ENCODE results near the gene FKBP10.

Gene FKBP10

GRCh38 chr17:41816637-41817320, 4.0 kb downstream of the FKBP10 start:
- ChIA-PET POLR2A (interaction anchor here (1.0 kb wide), 1 partner anchor 18 kb away, joined by 4 read pairs; no protein-coding TSS in a partner anchor), CTCF (no interaction called here)
- DNase-seq (ENCODE audit: extremely low spot score) = no peak
- TF ChIP-seq ZNF384 (IDR thresholded peaks at IDR 0.05) (no peak), SUZ12 (IDR thresholded peaks at IDR 0.05) (no peak), SP1 (IDR thresholded peaks at IDR 0.05) (no peak), FOXM1 (IDR thresholded peaks at IDR 0.05; ENCODE audit: borderline replicate concordance) (no peak), TARDBP (IDR thresholded peaks at IDR 0.05) (no peak), HDGF (IDR thresholded peaks at IDR 0.05; ENCODE audit: borderline replicate concordance) (no peak), CTBP1 (IDR thresholded peaks at IDR 0.05; ENCODE audit: borderline replicate concordance) (no peak), FOXK2 (IDR thresholded peaks at IDR 0.05) (no peak), LEF1 (IDR thresholded peaks at IDR 0.05; ENCODE audit: borderline replicate concordance) (no peak), NFRKB (IDR thresholded peaks at IDR 0.05) (no peak), PKNOX1 (IDR thresholded peaks at IDR 0.05) (no peak), L3MBTL2 (conservative IDR thresholded peaks at IDR 0.05) (no peak), ARNT (IDR thresholded peaks at IDR 0.05) (no peak), BHLHE40 (IDR thresholded peaks at IDR 0.05; ENCODE audit: borderline replicate concordance) (no peak), ELF4 (IDR thresholded peaks at IDR 0.05) (no peak), FOXA1 (IDR thresholded peaks at IDR 0.05) (no peak)

GRCh38 chr17:41818024-41818423, 5.2 kb downstream of the FKBP10 start:
- POLR2A ChIA-PET = no interaction called here
- TF ChIP-seq SUZ12 (IDR thresholded peaks at IDR 0.05) (no peak), CTBP1 (IDR thresholded peaks at IDR 0.05; ENCODE audit: borderline replicate concordance) (no peak), TARDBP (IDR thresholded peaks at IDR 0.05) (no peak), ZNF384 (IDR thresholded peaks at IDR 0.05) (no peak), L3MBTL2 (conservative IDR thresholded peaks at IDR 0.05) (no peak)
- CTCF ChIA-PET = no interaction called here

GRCh38 chr17:41821776-41822175, 9.0 kb downstream of the FKBP10 start:
- POLR2A ChIA-PET = interaction anchor here (1.6 to 3.2 kb wide), 2 partner anchors 10 to 134 kb away, joined by 8 to 29 read pairs; partner anchors contain the start of genes EIF1, FKBP10 and P3H4
- DNase-seq (ENCODE audit: extremely low spot score) = no peak
- CTCF ChIA-PET = no interaction called here
- TF ChIP-seq TARDBP (IDR thresholded peaks at IDR 0.05) (no peak), ELF4 (IDR thresholded peaks at IDR 0.05) (no peak), SUZ12 (IDR thresholded peaks at IDR 0.05) (no peak), FOXK2 (IDR thresholded peaks at IDR 0.05) (no peak), HDGF (IDR thresholded peaks at IDR 0.05; ENCODE audit: borderline replicate concordance) (no peak)

More at GRCh38 chr17:41818024-41818423, 5.2 kb downstream of the FKBP10 start:
- no peak for DNase-seq (ENCODE audit: extremely low spot score)

GRCh38 chr17:41822216-41823140, 9.7 kb downstream of the FKBP10 start:
- POLR2A ChIA-PET = interaction anchor here (0.8 to 3.2 kb wide), 7 partner anchors 10 to 137 kb away, joined by 3 to 29 read pairs (median 3); partner anchors contain the start of genes EIF1, FKBP10, JUP and KLHL11
- no peak for DNase-seq (ENCODE audit: extremely low spot score)
- CTCF ChIA-PET = interaction anchor here (0.8 to 1.0 kb wide), 2 partner anchors 11 to 19 kb away, joined by 3 read pairs; no protein-coding TSS in a partner anchor
- TF ChIP-seq BHLHE40 (IDR thresholded peaks at IDR 0.05; ENCODE audit: borderline replicate concordance) (no peak), ELF4 (IDR thresholded peaks at IDR 0.05) (no peak), FOXA1 (IDR thresholded peaks at IDR 0.05) (no peak), CTBP1 (IDR thresholded peaks at IDR 0.05; ENCODE audit: borderline replicate concordance) (no peak), ARNT (IDR thresholded peaks at IDR 0.05) (no peak), FOXM1 (IDR thresholded peaks at IDR 0.05; ENCODE audit: borderline replicate concordance) (no peak), SUZ12 (IDR thresholded peaks at IDR 0.05) (no peak)

- ChIA-PET CTCF (interaction anchor here (1.0 kb wide), 1 partner anchor 19 kb away, joined by 3 read pairs; no protein-coding TSS in a partner anchor), POLR2A (interaction anchor here (0.9 to 3.2 kb wide), 6 partner anchors 11 to 137 kb away, joined by 3 to 29 read pairs (median 4); partner anchors contain the start of genes EIF1, FKBP10, JUP and KLHL11)
- no peak for DNase-seq (ENCODE audit: extremely low spot score)
- TF ChIP-seq CTBP1 (IDR thresholded peaks at IDR 0.05; ENCODE audit: borderline replicate concordance) = no peak
- no peak for TF ChIP-seq ARNT (IDR thresholded peaks at IDR 0.05)
- no peak for TF ChIP-seq L3MBTL2 (conservative IDR thresholded peaks at IDR 0.05)
- TF ChIP-seq LEF1 (IDR thresholded peaks at IDR 0.05; ENCODE audit: borderline replicate concordance) = no peak
- TF ChIP-seq TARDBP (IDR thresholded peaks at IDR 0.05) = no peak
- no peak for TF ChIP-seq FOXK2 (IDR thresholded peaks at IDR 0.05)
- TF ChIP-seq FOXA1 (IDR thresholded peaks at IDR 0.05) = no peak
- TF ChIP-seq BHLHE40 (IDR thresholded peaks at IDR 0.05; ENCODE audit: borderline replicate concordance) = no peak
- no peak for TF ChIP-seq NFRKB (IDR thresholded peaks at IDR 0.05)
- TF ChIP-seq PKNOX1 (IDR thresholded peaks at IDR 0.05) = no peak
- no peak for TF ChIP-seq HDGF (IDR thresholded peaks at IDR 0.05; ENCODE audit: borderline replicate concordance)
- TF ChIP-seq SUZ12 (IDR thresholded peaks at IDR 0.05) = no peak
- no peak for TF ChIP-seq FOXM1 (IDR thresholded peaks at IDR 0.05; ENCODE audit: borderline replicate concordance)
- TF ChIP-seq SP1 (IDR thresholded peaks at IDR 0.05) = no peak
- TF ChIP-seq ZNF384 (IDR thresholded peaks at IDR 0.05) = no peak
- TF ChIP-seq ELF4 (IDR thresholded peaks at IDR 0.05) = no peak
Measured at GRCh38 chr17:41823141-41823524, 10.3 kb downstream of the FKBP10 start.

- POLR2A ChIA-PET = interaction anchor here (0.7 to 3.2 kb wide), 3 partner anchors 9 to 12 kb away, joined by 3 to 29 read pairs (median 8); partner anchors contain the start of genes FKBP10, NT5C3B and P3H4
- CTCF ChIA-PET = no interaction called here
- no peak for DNase-seq (ENCODE audit: extremely low spot score)
- TF ChIP-seq ARNT (IDR thresholded peaks at IDR 0.05) (no peak), HDGF (IDR thresholded peaks at IDR 0.05; ENCODE audit: borderline replicate concordance) (no peak), SP1 (IDR thresholded peaks at IDR 0.05) (no peak), ELF4 (IDR thresholded peaks at IDR 0.05) (no peak), LEF1 (IDR thresholded peaks at IDR 0.05; ENCODE audit: borderline replicate concordance) (no peak), SUZ12 (IDR thresholded peaks at IDR 0.05) (no peak), NFRKB (IDR thresholded peaks at IDR 0.05) (no peak), CTBP1 (IDR thresholded peaks at IDR 0.05; ENCODE audit: borderline replicate concordance) (no peak), FOXK2 (IDR thresholded peaks at IDR 0.05) (no peak), ZNF384 (IDR thresholded peaks at IDR 0.05) (no peak), L3MBTL2 (conservative IDR thresholded peaks at IDR 0.05) (no peak), FOXM1 (IDR thresholded peaks at IDR 0.05; ENCODE audit: borderline replicate concordance) (no peak), PKNOX1 (IDR thresholded peaks at IDR 0.05) (no peak), TARDBP (IDR thresholded peaks at IDR 0.05) (no peak)
Measured at GRCh38 chr17:41823580-41823979, 10.8 kb downstream of the FKBP10 start.

All from HEK293T (cell line).